ENCODE data around the gene MYOZ2. TPM values are rescaled to one million over a fixed set of nuclear protein-coding genes. Genes with fewer than 3 reads are reported as not detected.

Gene MYOZ2
- total RNA-seq, 1 experiment from 2014 or later: not detected

- no TSS peak for BruUV-seq (replicated peaks)
- intact Hi-C loops (cut with micrococcal nuclease): no loop called here
- H3K36me3 Mint-ChIP-seq (ENCODE audit: insufficient read depth, unreplicated experiment): peaks cover 6% of the 10 kb centered on the region
- CTCF ChIA-PET: no interaction called here
- H3K9me3 Mint-ChIP-seq (ENCODE audit: unreplicated experiment): no peaks in the 10 kb centered on the region
- POLR2A ChIA-PET: no interaction called here
- H3K27ac Mint-ChIP-seq (ENCODE audit: low read depth, unreplicated experiment): no peak overlapping the region
- H3K4me3 Mint-ChIP-seq (ENCODE audit: unreplicated experiment): no peak overlapping the region
- no peaks in the 10 kb centered on the region for H3K27me3 Mint-ChIP-seq (ENCODE audit: insufficient read depth, unreplicated experiment)
- TF ChIP-seq CTCF (IDR thresholded peaks at IDR 0.05; ENCODE audit: unreplicated experiment): no peak
- H3K4me1 Mint-ChIP-seq (ENCODE audit: insufficient read depth, unreplicated experiment): no peaks in the 10 kb centered on the region
- DNase-seq (ENCODE audit: unreplicated experiment): no peak
Measured at GRCh38 chr4:119191505-119191904, 55.9 kb downstream of the MYOZ2 start.

GRCh38 chr4:119197772-119198212 lies 62.2 kb downstream of the MYOZ2 start:
- H3K4me3 Mint-ChIP-seq (ENCODE audit: unreplicated experiment): no peak overlapping the region

GRCh38 chr4:119204916-119205315 lies 69.3 kb downstream of the MYOZ2 start:
- no peaks in the 10 kb centered on the region for H3K36me3 Mint-ChIP-seq (ENCODE audit: insufficient read depth, unreplicated experiment)
- TF ChIP-seq CTCF (IDR thresholded peaks at IDR 0.05; ENCODE audit: unreplicated experiment): no peak
- intact Hi-C loops (cut with micrococcal nuclease): no loop called here
- no peak overlapping the region for H3K4me3 Mint-ChIP-seq (ENCODE audit: unreplicated experiment)
- no peaks in the 10 kb centered on the region for H3K27me3 Mint-ChIP-seq (ENCODE audit: insufficient read depth, unreplicated experiment)
- CTCF ChIA-PET: interaction anchor here (0.6 kb wide), 1 partner anchor 12 kb away, joined by 3 read pairs; no protein-coding TSS in a partner anchor
- no TSS peak for BruUV-seq (replicated peaks)
- peaks cover 11% of the 10 kb centered on the region for H3K4me1 Mint-ChIP-seq (ENCODE audit: insufficient read depth, unreplicated experiment)
- H3K9me3 Mint-ChIP-seq (ENCODE audit: unreplicated experiment): peaks cover 16% of the 10 kb centered on the region
- POLR2A ChIA-PET: no interaction called here
- no peak for DNase-seq (ENCODE audit: unreplicated experiment)
- no peak overlapping the region for H3K27ac Mint-ChIP-seq (ENCODE audit: low read depth, unreplicated experiment)

More at GRCh38 chr4:119197772-119198212, 62.2 kb downstream of the MYOZ2 start:
- peaks cover 16% of the 10 kb centered on the region for H3K9me3 Mint-ChIP-seq (ENCODE audit: unreplicated experiment)
- intact Hi-C loops (cut with micrococcal nuclease): no loop called here
- BruUV-seq (replicated peaks): no TSS peak
- TF ChIP-seq CTCF (IDR thresholded peaks at IDR 0.05; ENCODE audit: unreplicated experiment): no peak
- POLR2A ChIA-PET: no interaction called here
- DNase-seq (ENCODE audit: unreplicated experiment): no peak
- H3K36me3 Mint-ChIP-seq (ENCODE audit: insufficient read depth, unreplicated experiment): peaks cover 6% of the 10 kb centered on the region
- no peaks in the 10 kb centered on the region for H3K4me1 Mint-ChIP-seq (ENCODE audit: insufficient read depth, unreplicated experiment)
- CTCF ChIA-PET: interaction anchor here (0.6 kb wide), 1 partner anchor 107 kb away, joined by 3 read pairs; no protein-coding TSS in a partner anchor
- no peak overlapping the region for H3K27ac Mint-ChIP-seq (ENCODE audit: low read depth, unreplicated experiment)
- H3K27me3 Mint-ChIP-seq (ENCODE audit: insufficient read depth, unreplicated experiment): no peaks in the 10 kb centered on the region

GRCh38 chr4:119205690-119206089 lies 70.1 kb downstream of the MYOZ2 start:
- Mint-ChIP-seq H3K27ac (ENCODE audit: low read depth, unreplicated experiment) (no peak overlapping the region), H3K9me3 (ENCODE audit: unreplicated experiment) (peaks cover 10% of the 10 kb centered on the region), H3K4me1 (ENCODE audit: insufficient read depth, unreplicated experiment) (peaks cover 15% of the 10 kb centered on the region), H3K27me3 (ENCODE audit: insufficient read depth, unreplicated experiment) (no peaks in the 10 kb centered on the region), H3K36me3 (ENCODE audit: insufficient read depth, unreplicated experiment) (no peaks in the 10 kb centered on the region), H3K4me3 (ENCODE audit: unreplicated experiment) (no peak overlapping the region)
- no TSS peak for BruUV-seq (replicated peaks)
- intact Hi-C loops (cut with micrococcal nuclease): no loop called here
- no peak for TF ChIP-seq CTCF (IDR thresholded peaks at IDR 0.05; ENCODE audit: unreplicated experiment)
- POLR2A ChIA-PET: no interaction called here
- CTCF ChIA-PET: no interaction called here
- no peak for DNase-seq (ENCODE audit: unreplicated experiment)

All from MCF 10A (cell line).